H9 (cell line): ENCODE measurements around the gene TMEM229B. TPM values are rescaled to one million over a fixed set of nuclear protein-coding genes. Genes with fewer than 3 reads are reported as not detected.

Experiments used
- DNase-seq: peaks from one replicate; pipeline ENCODE4 v3.0.0-alpha.2; 2017
- H2AFZ ChIP-seq: one replicate; pipeline ENCODE4 v1.6.1; 2013; ENCODE audit warnings: mild to moderate bottlenecking, low read length, control low read depth, moderate library complexity
- H2AK5ac ChIP-seq: 2 replicates; pipeline ENCODE4 v1.6.1; 2013; ENCODE audit warnings: low read length, control low read depth, mixed read lengths; ENCODE audit not compliant: insufficient read length
- H2BK120ac ChIP-seq: one replicate; pipeline ENCODE4 v1.6.1; 2013; ENCODE audit warnings: low read depth, mild to moderate bottlenecking, low read length, control low read depth, inconsistent platforms; ENCODE audit not compliant: poor library complexity, severe bottlenecking
- H2BK12ac ChIP-seq: 2 replicates; pipeline ENCODE4 v1.6.1; 2013; ENCODE audit warnings: low read length, control low read depth, mixed read lengths, low read depth; ENCODE audit not compliant: insufficient read length
- H2BK15ac ChIP-seq: 2 replicates; pipeline ENCODE4 v1.6.1; 2013; ENCODE audit warnings: low read depth, low read length, control low read depth
- H2BK20ac ChIP-seq: one replicate; pipeline ENCODE4 v1.6.1; 2013; ENCODE audit warnings: low read depth, mild to moderate bottlenecking, low read length, control low read depth, inconsistent platforms; ENCODE audit not compliant: poor library complexity, severe bottlenecking
- H2BK5ac ChIP-seq: 2 replicates; pipeline ENCODE4 v1.6.1; 2013; ENCODE audit warnings: low read length, control low read depth, mixed read lengths; ENCODE audit not compliant: insufficient read length
- H3K14ac ChIP-seq: 2 replicates; pipeline ENCODE4 v1.6.1; 2013; ENCODE audit warnings: low read length, control low read depth; ENCODE audit not compliant: insufficient read depth
- H3K18ac ChIP-seq: 2 replicates; pipeline ENCODE4 v1.6.1; 2013; ENCODE audit warnings: low read depth, mild to moderate bottlenecking, mixed read lengths, low read length, control low read depth; ENCODE audit not compliant: insufficient read length
- H3K23ac ChIP-seq: 2 replicates; pipeline ENCODE4 v1.6.1; 2013; ENCODE audit warnings: low read length, control low read depth, mixed read lengths, low read depth; ENCODE audit not compliant: insufficient read length
- H3K23me2 ChIP-seq: 2 replicates; pipeline ENCODE4 v1.6.1; 2013; ENCODE audit warnings: low read depth, mild to moderate bottlenecking, mixed read lengths, low read length, control low read depth; ENCODE audit not compliant: insufficient read length, poor library complexity, severe bottlenecking
- H3K27ac ChIP-seq: 2 replicates; pipeline ENCODE4 v1.5.1; 2013; ENCODE audit warnings: low read length, control low read depth, mixed read lengths, low read depth; ENCODE audit not compliant: insufficient read length
- H3K27me3 ChIP-seq: 2 replicates; pipeline ENCODE4 v1.6.1; 2013; ENCODE audit warnings: low read length, control low read depth, inconsistent platforms; ENCODE audit not compliant: insufficient read depth
- H3K4ac ChIP-seq: 2 replicates; pipeline ENCODE4 v1.6.1; 2013; ENCODE audit warnings: low read depth, mild to moderate bottlenecking, control low read depth, inconsistent platforms, low read length, moderate library complexity
- H3K4me1 ChIP-seq: 2 replicates; pipeline ENCODE4 v1.6.1; 2013; ENCODE audit warnings: low read length, control low read depth, inconsistent platforms; ENCODE audit not compliant: insufficient read depth
- H3K4me2 ChIP-seq: 2 replicates; pipeline ENCODE4 v1.6.1; 2013; ENCODE audit warnings: low read length, control low read depth, mixed read lengths; ENCODE audit not compliant: insufficient read length, insufficient read depth
- H3K56ac ChIP-seq: 2 replicates; pipeline ENCODE4 v1.6.1; 2013; ENCODE audit warnings: low read depth, mild to moderate bottlenecking, mixed read lengths, low read length, control low read depth; ENCODE audit not compliant: insufficient read length
- H3K79me1 ChIP-seq: 2 replicates; pipeline ENCODE4 v1.6.1; 2013; ENCODE audit warnings: low read depth, mild to moderate bottlenecking, moderate library complexity, low read length, control low read depth, inconsistent platforms; ENCODE audit not compliant: insufficient read depth, poor library complexity, severe bottlenecking
- H3K79me2 ChIP-seq: 2 replicates; pipeline ENCODE4 v1.6.1; 2013; ENCODE audit warnings: low read length, control low read depth, inconsistent platforms; ENCODE audit not compliant: insufficient read depth
- H3K9ac ChIP-seq: 2 replicates; pipeline ENCODE4 v1.6.1; 2013; ENCODE audit warnings: low read length, control low read depth, mixed read lengths; ENCODE audit not compliant: insufficient read length; ENCODE audit errors: extremely low read depth
- H3K9me3 ChIP-seq: one replicate; pipeline ENCODE4 v1.6.1; 2013; ENCODE audit warnings: low read depth, low read length, inconsistent platforms; ENCODE audit not compliant: control insufficient read depth
- H3T11ph ChIP-seq: one replicate; pipeline ENCODE4 v1.6.1; 2013; ENCODE audit warnings: mild to moderate bottlenecking, low read length, control low read depth, inconsistent platforms
- H4K20me1 ChIP-seq: one replicate; pipeline ENCODE4 v1.6.1; 2013; ENCODE audit not compliant: control insufficient read depth, insufficient read length, insufficient read depth
- H4K5ac ChIP-seq: 2 replicates; pipeline ENCODE4 v1.6.1; 2013; ENCODE audit warnings: low read depth, mild to moderate bottlenecking, mixed read lengths, low read length, control low read depth; ENCODE audit not compliant: insufficient read length
- H4K8ac ChIP-seq: replicated peaks from 2 replicates; pipeline ENCODE4 v1.6.1; 2013; ENCODE audit warnings: low read length, control low read depth, mixed read lengths, low read depth; ENCODE audit not compliant: insufficient read length
- H4K91ac ChIP-seq: 2 replicates; pipeline ENCODE4 v1.6.1; 2013; ENCODE audit warnings: low read depth, mild to moderate bottlenecking, moderate library complexity, mixed read lengths, low read length, control low read depth; ENCODE audit not compliant: insufficient read length
- H3K27ac Mint-ChIP-seq, 3 experiments: 2 replicates in 2 of 3; 3 replicates in 1 of 3; pipeline ENCODE4 v1.8.0; 2020 to 2021; ENCODE audit warnings: mixed read lengths in 3 of 3, mild to moderate bottlenecking in 1 of 3, moderate library complexity in 1 of 3
- H3K27me3 Mint-ChIP-seq: 2 replicates; pipeline ENCODE4 v1.8.0; 2021; ENCODE audit warnings: low read depth, mild to moderate bottlenecking, moderate library complexity, mixed read lengths
- H3K36me3 Mint-ChIP-seq, 3 experiments: 2 replicates in 2 of 3; 3 replicates in 1 of 3; pipeline ENCODE4 v1.8.0; 2020 to 2021; ENCODE audit warnings: low read depth in 3 of 3, mixed read lengths in 3 of 3; ENCODE audit not compliant: insufficient read depth in 1 of 3
- H3K4me1 Mint-ChIP-seq, 2 experiments: 2 replicates each; pipeline ENCODE4 v1.8.0; 2020; ENCODE audit warnings: mixed read lengths in 2 of 2
- H3K4me3 Mint-ChIP-seq, 2 experiments: 2 replicates in 1 of 2; 3 replicates in 1 of 2; pipeline ENCODE4 v1.8.0; 2020 to 2021; ENCODE audit warnings: mild to moderate bottlenecking in 2 of 2, mixed read lengths in 2 of 2, moderate library complexity in 1 of 2
- H3K9me3 Mint-ChIP-seq, 2 experiments: 2 replicates in 1 of 2; 3 replicates in 1 of 2; pipeline ENCODE4 v1.8.0; 2020; ENCODE audit warnings: mild to moderate bottlenecking in 2 of 2, mixed read lengths in 2 of 2, moderate library complexity in 1 of 2
- WGBS: extraction: QIAGEN DNeasy Blood & Tissue Kit; methylation state at CpG from one replicate; pipeline ENCODE4 v1.1.7; 2013; ENCODE audit warnings: missing lambda C conversion rate, low lambda C conversion rate, mixed read lengths; ENCODE audit not compliant: insufficient read length; ENCODE audit errors: extremely low coverage; 5-methylcytosine and 5-hydroxymethylcytosine counted together
- total RNA-seq: library from RNA; stranded (reverse); gene quantifications from 2 replicates; pipeline ENCODE4 v1.2.1, GENCODE V29; 2021
- TF ChIP-seq, protein P1 (sequence below): fragments of 200-600 bp; sonication (generic); conservative IDR thresholded peaks from 3 replicates; pipeline ENCODE4 v1.8.0; 2021; ENCODE audit warnings: antibody characterized with exemption, mild to moderate bottlenecking

TMEM229B gene
- total RNA-seq, 1 experiment from 2014 or later: 0.24 TPM

DNA sequence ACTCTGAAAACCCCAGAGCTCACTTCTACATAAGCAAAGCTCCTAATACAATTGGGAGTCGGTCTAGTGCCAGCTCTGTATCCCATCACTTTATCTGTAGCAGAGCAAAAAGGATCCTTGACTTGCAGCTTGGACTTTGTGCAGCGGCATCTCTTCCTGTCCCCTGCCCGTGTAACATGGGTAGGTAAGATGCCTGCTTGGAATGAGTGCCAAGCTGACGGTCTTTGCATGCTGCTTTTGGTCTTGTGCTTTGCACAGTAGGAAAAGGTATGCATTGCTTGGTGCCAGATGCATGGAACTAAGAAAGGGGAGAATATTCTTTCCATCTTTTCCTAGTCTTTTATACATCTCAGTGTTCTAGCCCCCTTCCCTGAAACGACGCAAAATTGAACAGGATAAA is 37.7 kb upstream of the TMEM229B start:
- Histone ChIP-seq H3K27me3 (no peaks in the 10 kb centered on the region), H3K4ac (no peak overlapping the region), H3K14ac (no peak overlapping the region), H2BK120ac (no peak overlapping the region), H3T11ph (no peak overlapping the region), H3K79me1 (no peaks in the 10 kb centered on the region), H3K4me1 (no peaks in the 10 kb centered on the region), H3K4me2 (no peak overlapping the region), H2BK20ac (no peak overlapping the region), H2AFZ (no peak overlapping the region), H3K18ac (no peak overlapping the region), H3K79me2 (no peaks in the 10 kb centered on the region), H4K91ac (no peak overlapping the region), H4K20me1 (no peaks in the 10 kb centered on the region), H4K5ac (no peak overlapping the region), H3K27ac (no peak overlapping the region), H3K23me2 (no peaks in the 10 kb centered on the region), H2BK12ac (no peak overlapping the region), H3K56ac (no peak overlapping the region), H3K23ac (no peak overlapping the region), H2BK5ac (no peak overlapping the region), H3K9me3 (no peaks in the 10 kb centered on the region), H2BK15ac (no peak overlapping the region), H2AK5ac (no peak overlapping the region), H3K9ac (no peak overlapping the region), H4K8ac (no peak overlapping the region)
- Mint-ChIP-seq H3K4me3 (no peak overlapping the region), H3K27me3 (peaks cover 11% of the 10 kb centered on the region), H3K36me3 (no peaks in the 10 kb centered on the region), H3K9me3 (no peaks in the 10 kb centered on the region), H3K27ac (no peak overlapping the region), H3K4me1 (peaks cover 7 to 11% of the 10 kb centered on the region in 2 experiments)
- WGBS: no CpG with 5 or more reads among the region's 6 CpGs
- no peak for DNase-seq
- TF ChIP-seq, protein P1, sequence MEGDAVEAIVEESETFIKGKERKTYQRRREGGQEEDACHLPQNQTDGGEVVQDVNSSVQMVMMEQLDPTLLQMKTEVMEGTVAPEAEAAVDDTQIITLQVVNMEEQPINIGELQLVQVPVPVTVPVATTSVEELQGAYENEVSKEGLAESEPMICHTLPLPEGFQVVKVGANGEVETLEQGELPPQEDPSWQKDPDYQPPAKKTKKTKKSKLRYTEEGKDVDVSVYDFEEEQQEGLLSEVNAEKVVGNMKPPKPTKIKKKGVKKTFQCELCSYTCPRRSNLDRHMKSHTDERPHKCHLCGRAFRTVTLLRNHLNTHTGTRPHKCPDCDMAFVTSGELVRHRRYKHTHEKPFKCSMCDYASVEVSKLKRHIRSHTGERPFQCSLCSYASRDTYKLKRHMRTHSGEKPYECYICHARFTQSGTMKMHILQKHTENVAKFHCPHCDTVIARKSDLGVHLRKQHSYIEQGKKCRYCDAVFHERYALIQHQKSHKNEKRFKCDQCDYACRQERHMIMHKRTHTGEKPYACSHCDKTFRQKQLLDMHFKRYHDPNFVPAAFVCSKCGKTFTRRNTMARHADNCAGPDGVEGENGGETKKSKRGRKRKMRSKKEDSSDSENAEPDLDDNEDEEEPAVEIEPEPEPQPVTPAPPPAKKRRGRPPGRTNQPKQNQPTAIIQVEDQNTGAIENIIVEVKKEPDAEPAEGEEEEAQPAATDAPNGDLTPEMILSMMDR: no peak
